GM21529 (cell line): ENCODE data around the gene HEPHL1.
"Not testable (repeated sequence)": the region's sequence is repeated elsewhere in the genome, so short reads cannot be mapped to it uniquely, and the experiment has no call there.

Source experiments
- ATAC-seq: cut with Tn5 transposase; IDR thresholded peaks from one replicate; pipeline ENCODE4 v1.9.1; 2021; ENCODE audit not compliant: unreplicated experiment

Gene HEPHL1

GRCh38 chr11:94020777-94021481 is at the start of gene HEPHL1:
TSS of gene HEPHL1 (plus strand) at chr11:94021354. CDS start at chr11:94021369, 15 bp downstream.
- no peak for ATAC-seq

GRCh38 chr11:93972790-93973189 is 48.4 kb upstream of the HEPHL1 start:
- no peak for ATAC-seq

GRCh38 chr11:93973322-93974051 is 47.7 kb upstream of the HEPHL1 start:
- ATAC-seq, result not testable (repeated sequence)

- no peak for ATAC-seq
These were observed 46.4 kb upstream of the HEPHL1 start for GRCh38 chr11:93974759-93975158.

- ATAC-seq, result not testable (repeated sequence)
These were observed 44.4 kb upstream of the HEPHL1 start for GRCh38 chr11:93976577-93977254.

- no peak for ATAC-seq
These were observed 37.5 kb upstream of the HEPHL1 start for GRCh38 chr11:93983542-93984195.

- ATAC-seq, result no peak
These were observed 37.0 kb upstream of the HEPHL1 start for GRCh38 chr11:93984196-93984567.

GRCh38 chr11:93984936-93985335 is 36.2 kb upstream of the HEPHL1 start:
- no peak for ATAC-seq

- ATAC-seq, result no peak
These were observed 34.4 kb upstream of the HEPHL1 start for GRCh38 chr11:93986716-93987115.

GRCh38 chr11:93988455-93988854 is 32.7 kb upstream of the HEPHL1 start:
- no peak for ATAC-seq

GRCh38 chr11:93988912-93989311 is 32.2 kb upstream of the HEPHL1 start:
- ATAC-seq, result no peak

GRCh38 chr11:93993747-93994146 is 27.4 kb upstream of the HEPHL1 start:
- ATAC-seq, result no peak

GRCh38 chr11:93997741-93998140 is 23.4 kb upstream of the HEPHL1 start:
- no peak for ATAC-seq

GRCh38 chr11:94000659-94001058 is 20.5 kb upstream of the HEPHL1 start:
- no peak for ATAC-seq

GRCh38 chr11:94002226-94002625 is 18.9 kb upstream of the HEPHL1 start:
- no peak for ATAC-seq

- ATAC-seq, result no peak
These were observed 13.7 kb upstream of the HEPHL1 start for GRCh38 chr11:94007426-94007825.

- no peak for ATAC-seq
These were observed 13.2 kb upstream of the HEPHL1 start for GRCh38 chr11:94007906-94008305.

GRCh38 chr11:94010136-94010535 is 11.0 kb upstream of the HEPHL1 start:
- no peak for ATAC-seq

- no peak for ATAC-seq
These were observed 9.7 kb upstream of the HEPHL1 start for GRCh38 chr11:94011478-94011877.

GRCh38 chr11:94017446-94017845 is 3.7 kb upstream of the HEPHL1 start:
- ATAC-seq, result no peak

- no peak for ATAC-seq
These were observed 2.4 kb upstream of the HEPHL1 start for GRCh38 chr11:94018721-94019120.
